Fibroblast of lung (primary cell): ENCODE measurements around the gene SLC7A4.

Source experiments
- EZH2 ChIP-seq: IDR thresholded peaks from 2 replicates; pipeline ENCODE4 v1.5.1; 2012; ENCODE audit warnings: low read length, control low read depth, mild to moderate bottlenecking; ENCODE audit errors: missing control alignments
- TF ChIP-seq, protein P1 (sequence below), 2 donors: IDR thresholded peaks in 1 of 2; conservative IDR thresholded peaks in 1 of 2; 1 replicate in 1 of 2; 2 replicates in 1 of 2; pipeline ENCODE4 v1.5.1; 2011 to 2012; ENCODE audit warnings: low read length in 2 of 2, control low read depth in 1 of 2, inconsistent platforms in 1 of 2, low read depth in 1 of 2, mild to moderate bottlenecking in 1 of 2

DNA sequence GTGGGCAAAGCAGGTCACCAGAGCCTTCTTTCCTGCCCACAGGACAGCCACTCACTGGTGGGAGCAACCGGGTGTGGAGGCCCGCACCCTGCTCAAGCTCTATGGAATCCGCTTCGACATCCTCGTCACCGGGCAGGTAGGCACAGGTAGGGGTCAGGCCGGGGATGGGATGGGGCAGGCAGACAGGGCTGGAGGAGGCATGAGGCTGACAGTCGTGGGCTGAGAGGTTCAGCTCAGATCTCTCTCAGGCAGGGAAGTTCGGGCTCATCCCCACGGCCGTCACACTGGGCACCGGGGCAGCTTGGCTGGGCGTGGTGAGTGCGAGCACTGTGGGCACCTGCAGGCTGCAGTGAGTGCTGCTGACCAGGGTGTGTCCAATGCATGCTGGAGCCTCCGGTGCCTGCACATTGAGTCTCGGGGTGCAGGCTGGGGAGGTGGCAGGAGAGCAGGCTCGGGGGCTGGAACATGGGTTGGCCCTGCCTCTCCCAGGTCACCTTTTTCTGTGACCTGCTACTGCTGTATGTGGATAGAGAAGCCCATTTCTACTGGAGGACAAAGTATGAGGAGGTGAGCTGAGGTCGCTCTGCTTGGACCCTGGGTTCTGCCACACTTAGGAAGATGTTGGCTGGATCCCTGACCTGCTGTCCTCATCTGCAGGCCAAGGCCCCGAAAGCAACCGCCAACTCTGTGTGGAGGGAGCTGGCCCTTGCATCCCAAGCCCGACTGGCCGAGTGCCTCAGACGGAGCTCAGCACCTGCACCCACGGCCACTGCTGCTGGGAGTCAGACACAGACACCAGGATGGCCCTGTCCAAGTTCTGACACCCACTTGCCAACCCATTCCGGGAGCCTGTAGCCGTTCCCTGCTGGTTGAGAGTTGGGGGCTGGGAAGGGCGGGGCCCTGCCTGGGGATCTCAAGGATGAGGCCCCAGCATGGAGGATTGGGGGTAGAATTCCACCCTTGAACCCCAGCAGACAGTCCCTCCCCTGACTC is 6.3 kb downstream of the SLC7A4 start:
- TF ChIP-seq, protein P1, sequence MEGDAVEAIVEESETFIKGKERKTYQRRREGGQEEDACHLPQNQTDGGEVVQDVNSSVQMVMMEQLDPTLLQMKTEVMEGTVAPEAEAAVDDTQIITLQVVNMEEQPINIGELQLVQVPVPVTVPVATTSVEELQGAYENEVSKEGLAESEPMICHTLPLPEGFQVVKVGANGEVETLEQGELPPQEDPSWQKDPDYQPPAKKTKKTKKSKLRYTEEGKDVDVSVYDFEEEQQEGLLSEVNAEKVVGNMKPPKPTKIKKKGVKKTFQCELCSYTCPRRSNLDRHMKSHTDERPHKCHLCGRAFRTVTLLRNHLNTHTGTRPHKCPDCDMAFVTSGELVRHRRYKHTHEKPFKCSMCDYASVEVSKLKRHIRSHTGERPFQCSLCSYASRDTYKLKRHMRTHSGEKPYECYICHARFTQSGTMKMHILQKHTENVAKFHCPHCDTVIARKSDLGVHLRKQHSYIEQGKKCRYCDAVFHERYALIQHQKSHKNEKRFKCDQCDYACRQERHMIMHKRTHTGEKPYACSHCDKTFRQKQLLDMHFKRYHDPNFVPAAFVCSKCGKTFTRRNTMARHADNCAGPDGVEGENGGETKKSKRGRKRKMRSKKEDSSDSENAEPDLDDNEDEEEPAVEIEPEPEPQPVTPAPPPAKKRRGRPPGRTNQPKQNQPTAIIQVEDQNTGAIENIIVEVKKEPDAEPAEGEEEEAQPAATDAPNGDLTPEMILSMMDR (conservative IDR thresholded peaks at IDR 0.05 in 1 of 2, IDR thresholded peaks at IDR 0.05 in 1 of 2; ENCODE audit: low read depth in 1 of 2, low read length in 2 of 2): no peak
- TF ChIP-seq EZH2: no peak
